Muscle layer of duodenum (tissue), 2 donors: Measurements from ENCODE around the gene MTHFR.
A peak's percentile ranks its signal among the peaks of the same experiment; 100 is the strongest.

Experiments
- H3K27ac ChIP-seq: one replicate; pipeline ENCODE4 v1.7.0; 2013; ENCODE audit warnings: mild to moderate bottlenecking, low read length
- H3K27me3 ChIP-seq: one replicate; pipeline ENCODE4 v1.7.0; 2013; ENCODE audit warnings: low read depth, mild to moderate bottlenecking, control low read depth, low read length
- H3K36me3 ChIP-seq, 2 donors: one replicate each; pipeline ENCODE4 v1.7.0; 2013; ENCODE audit warnings: low read length in 2 of 2, control low read depth in 1 of 2, mild to moderate bottlenecking in 1 of 2; ENCODE audit not compliant: insufficient read depth in 2 of 2, control insufficient read depth in 1 of 2
- H3K4me1 ChIP-seq, 2 donors: one replicate each; pipeline ENCODE4 v1.7.0; 2013; ENCODE audit warnings: low read length in 2 of 2, mild to moderate bottlenecking in 2 of 2, control low read depth in 1 of 2, moderate library complexity in 1 of 2; ENCODE audit not compliant: insufficient read depth in 2 of 2, control insufficient read depth in 1 of 2
- H3K4me3 ChIP-seq, 2 donors: one replicate each; pipeline ENCODE4 v1.7.0; 2013; ENCODE audit warnings: low read length in 2 of 2, low read depth in 1 of 2, mild to moderate bottlenecking in 1 of 2
- H3K9me3 ChIP-seq, 2 donors: one replicate each; pipeline ENCODE4 v1.7.0; 2013; ENCODE audit warnings: low read length in 2 of 2, control low read depth in 1 of 2, mild to moderate bottlenecking in 1 of 2; ENCODE audit not compliant: control insufficient read depth in 1 of 2
- donor health status: healthy.

Gene MTHFR

GRCh38 chr1:11805422-11806306 lies at the start of gene MTHFR, which contains the start of gene CLCN6:
Gene MTHFR (minus strand): TSS chr1:11805964. CDS start chr1:11803116, 2,848 bp downstream.
Gene CLCN6 (plus strand): TSS chr1:11806191. CDS start chr1:11806263, 72 bp downstream.
- peak within 1 kb of the TSS; percentile 64 to 86 for H3K4me3 ChIP-seq
- H3K27ac ChIP-seq = peak within 1 kb of the TSS; percentile 92
- no peaks in the 10 kb centered on the region for H3K27me3 ChIP-seq
- H3K36me3 ChIP-seq = peaks cover 3 to 13% of the 10 kb centered on the region in 2 donors
- peaks cover 20 to 63% of the 10 kb centered on the region in 2 donors for H3K4me1 ChIP-seq
- H3K9me3 ChIP-seq = no peaks in the 10 kb centered on the region

GRCh38 chr1:11855430-11855829 lies 49.7 kb upstream of the MTHFR start:
- Histone ChIP-seq H3K4me1 (peaks cover 0 to 5% of the 10 kb centered on the region in 2 donors), H3K36me3 (no peaks in the 10 kb centered on the region), H3K27ac (no peak overlapping the region), H3K4me3 (no peak overlapping the region), H3K9me3 (no peaks in the 10 kb centered on the region), H3K27me3 (peaks cover 22% of the 10 kb centered on the region)

GRCh38 chr1:11854519-11854918 lies 48.8 kb upstream of the MTHFR start:
- peaks cover 14% of the 10 kb centered on the region for H3K27me3 ChIP-seq
- no peaks in the 10 kb centered on the region for H3K36me3 ChIP-seq
- H3K4me1 ChIP-seq = peaks cover 0 to 5% of the 10 kb centered on the region in 2 donors
- no peaks in the 10 kb centered on the region for H3K9me3 ChIP-seq
- H3K4me3 ChIP-seq = no peak overlapping the region
- H3K27ac ChIP-seq = no peak overlapping the region

- Histone ChIP-seq H3K9me3 (no peaks in the 10 kb centered on the region), H3K4me1 (no peaks in the 10 kb centered on the region), H3K27ac (no peak overlapping the region), H3K27me3 (no peaks in the 10 kb centered on the region), H3K4me3 (no peak overlapping the region), H3K36me3 (peaks cover 3 to 4% of the 10 kb centered on the region in 2 donors)
Measured at GRCh38 chr1:11851180-11851579, 45.4 kb upstream of the MTHFR start.

- H3K4me1 ChIP-seq = no peaks in the 10 kb centered on the region
- H3K4me3 ChIP-seq = no peak overlapping the region
- H3K27me3 ChIP-seq = no peaks in the 10 kb centered on the region
- H3K36me3 ChIP-seq = peaks cover 3 to 11% of the 10 kb centered on the region in 2 donors
- no peak overlapping the region for H3K27ac ChIP-seq
- no peaks in the 10 kb centered on the region for H3K9me3 ChIP-seq
Measured at GRCh38 chr1:11850156-11850555, 44.4 kb upstream of the MTHFR start.

GRCh38 chr1:11848373-11848700 lies 42.6 kb upstream of the MTHFR start:
- Histone ChIP-seq H3K4me3 (no peak overlapping the region), H3K27ac (no peak overlapping the region), H3K9me3 (no peaks in the 10 kb centered on the region), H3K27me3 (no peaks in the 10 kb centered on the region), H3K36me3 (peaks cover 15 to 26% of the 10 kb centered on the region in 2 donors), H3K4me1 (no peaks in the 10 kb centered on the region)

GRCh38 chr1:11847667-11848372 lies 42.1 kb upstream of the MTHFR start, which contains the start of gene NPPA:
Gene NPPA (minus strand): TSS chr1:11847783. CDS start chr1:11847684, 99 bp downstream.
- H3K4me1 ChIP-seq = peaks cover 0 to under 1% of the 10 kb centered on the region in 2 donors
- no peaks in the 10 kb centered on the region for H3K27me3 ChIP-seq
- peaks cover 17 to 26% of the 10 kb centered on the region in 2 donors for H3K36me3 ChIP-seq
- no peak within 1 kb of the TSS for H3K27ac ChIP-seq
- no peaks in the 10 kb centered on the region for H3K9me3 ChIP-seq
- H3K4me3 ChIP-seq = no peak within 1 kb of the TSS

- H3K4me3 ChIP-seq = no peak overlapping the region
- H3K4me1 ChIP-seq = peaks cover 0 to 9% of the 10 kb centered on the region in 2 donors
- no peak overlapping the region for H3K27ac ChIP-seq
- peaks cover 37 to 46% of the 10 kb centered on the region in 2 donors for H3K36me3 ChIP-seq
- no peaks in the 10 kb centered on the region for H3K9me3 ChIP-seq
- H3K27me3 ChIP-seq = no peaks in the 10 kb centered on the region
Measured at GRCh38 chr1:11845641-11846335, 40.0 kb upstream of the MTHFR start.

- Histone ChIP-seq H3K4me3 (no peak overlapping the region), H3K4me1 (peaks cover 0 to 9% of the 10 kb centered on the region in 2 donors), H3K27ac (no peak overlapping the region), H3K27me3 (no peaks in the 10 kb centered on the region), H3K36me3 (peaks cover 59 to 75% of the 10 kb centered on the region in 2 donors), H3K9me3 (no peaks in the 10 kb centered on the region)
Measured at GRCh38 chr1:11842154-11843041, 36.6 kb upstream of the MTHFR start.
